GM21619 (cell line): ENCODE measurements around the gene C9orf72.

ENCODE experiments used
- ATAC-seq: cut with Tn5 transposase; IDR thresholded peaks from one replicate; pipeline ENCODE4 v1.9.1; 2021; ENCODE audit not compliant: unreplicated experiment

C9orf72 gene

GRCh38 chr9:27539479-27540441, 33.5 kb downstream of the C9orf72 start:
- peak; percentile 37 for ATAC-seq

- peak; percentile 53 for ATAC-seq
These were observed 34.6 kb downstream of the C9orf72 start for GRCh38 chr9:27538647-27539046.

GRCh38 chr9:27537756-27538155, 35.5 kb downstream of the C9orf72 start:
- no peak for ATAC-seq

- no peak for ATAC-seq
These were observed 36.2 kb downstream of the C9orf72 start for GRCh38 chr9:27537027-27537435.

- ATAC-seq = no peak
These were observed 37.1 kb downstream of the C9orf72 start for GRCh38 chr9:27536168-27536567.

GRCh38 chr9:27535701-27536118, 37.6 kb downstream of the C9orf72 start:
- ATAC-seq = no peak

- no peak for ATAC-seq
These were observed 38.5 kb downstream of the C9orf72 start for GRCh38 chr9:27534658-27535209.

- ATAC-seq = no peak
These were observed 39.1 kb downstream of the C9orf72 start for GRCh38 chr9:27534131-27534530.

- ATAC-seq = no peak
These were observed 40.0 kb downstream of the C9orf72 start for GRCh38 chr9:27533311-27533710.

- ATAC-seq = no peak
These were observed 41.2 kb downstream of the C9orf72 start for GRCh38 chr9:27532046-27532445.

- ATAC-seq = no peak
These were observed 42.1 kb downstream of the C9orf72 start for GRCh38 chr9:27530915-27531755.

GRCh38 chr9:27529316-27530278, 43.7 kb downstream of the C9orf72 start, which contains the start of gene MOB3B:
Gene MOB3B, minus strand, starts transcription at chr9:27529814. Its CDS starts 74,264 bp downstream, at chr9:27455550.
- peak; percentile 73 for ATAC-seq

GRCh38 chr9:27528886-27529315, 44.4 kb downstream of the C9orf72 start:
- peak; percentile 42 for ATAC-seq

GRCh38 chr9:27528076-27528885, 45.0 kb downstream of the C9orf72 start:
- peak; percentile 46 for ATAC-seq

- no peak for ATAC-seq
These were observed 45.6 kb downstream of the C9orf72 start for GRCh38 chr9:27527702-27528075.

- ATAC-seq = no peak
These were observed 49.0 kb downstream of the C9orf72 start, which contains the start of gene IFNK for GRCh38 chr9:27524236-27524635. Gene IFNK, plus strand, starts transcription at chr9:27524290. Its CDS starts 47 bp downstream, at chr9:27524337.

GRCh38 chr9:27523141-27523540, 50.1 kb downstream of the C9orf72 start:
- ATAC-seq = no peak

GRCh38 chr9:27520986-27521385, 52.3 kb downstream of the C9orf72 start:
- ATAC-seq = no peak
